ENCODE measurements around the gene ANXA5.

Gene ANXA5

DNA sequence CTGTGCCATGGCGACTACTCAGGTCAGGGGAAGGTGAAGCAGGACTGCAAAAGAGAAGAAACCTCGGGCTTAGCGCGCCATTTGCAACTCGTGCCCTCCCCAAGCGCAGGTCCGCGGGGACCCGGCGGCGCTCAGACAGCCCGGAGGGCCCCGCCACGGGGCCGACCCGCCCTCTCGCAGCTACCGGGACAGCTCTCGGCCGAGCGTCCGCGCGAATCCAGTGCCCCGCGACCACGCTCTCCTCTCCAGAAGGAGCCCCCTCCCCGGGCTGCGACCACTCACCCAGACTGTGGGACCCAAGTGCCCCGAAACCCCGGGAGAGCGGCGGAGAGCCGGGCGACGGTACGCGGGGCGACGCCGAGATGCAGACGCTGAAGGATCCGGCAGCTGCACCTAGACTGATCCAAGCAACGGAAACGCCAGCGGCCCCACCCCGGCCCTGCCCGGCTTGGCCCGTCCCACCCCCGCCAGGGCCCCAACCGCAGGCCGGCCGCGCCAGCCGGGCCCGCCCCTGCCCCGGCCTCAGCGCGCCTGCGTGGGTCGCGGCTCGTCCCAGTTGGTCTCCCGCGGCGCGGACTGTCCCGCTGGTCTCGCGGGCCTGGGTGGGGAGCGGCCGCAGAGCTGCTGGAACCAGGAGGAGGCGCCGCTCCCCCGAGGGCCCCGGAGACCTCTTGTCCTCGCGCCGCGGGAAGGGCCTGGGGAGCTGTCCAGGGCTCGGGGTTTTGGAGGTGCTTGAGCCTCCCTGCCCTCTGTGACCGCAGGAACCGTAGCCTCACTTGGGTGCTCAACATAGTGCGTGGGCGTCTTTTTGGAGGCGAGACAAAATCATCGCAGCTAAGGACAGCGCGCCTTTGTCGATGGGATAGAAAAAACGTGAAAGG lies at the start of gene ANXA5 (continued):
- TF ChIP-seq ZNF426 (tag by site-specific recombination; IDR thresholded peaks at IDR 0.05) = no peak
- TF ChIP-seq ZNF555 (tag by site-specific recombination; conservative IDR thresholded peaks at IDR 0.05) = no peak
- no peak for TF ChIP-seq ZNF792 (tag by site-specific recombination; IDR thresholded peaks at IDR 0.05)
- no peak for TF ChIP-seq ZNF558 (tag by site-specific recombination; IDR thresholded peaks at IDR 0.05)
- TF ChIP-seq, protein P1, sequence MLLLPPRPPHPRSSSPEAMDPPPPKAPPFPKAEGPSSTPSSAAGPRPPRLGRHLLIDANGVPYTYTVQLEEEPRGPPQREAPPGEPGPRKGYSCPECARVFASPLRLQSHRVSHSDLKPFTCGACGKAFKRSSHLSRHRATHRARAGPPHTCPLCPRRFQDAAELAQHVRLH (tag by site-specific recombination; IDR thresholded peaks at IDR 0.05) = no peak
- TF ChIP-seq ZNF777 (tag by site-specific recombination; IDR thresholded peaks at IDR 0.05; ENCODE audit: borderline replicate concordance) = no peak
- no peak for TF ChIP-seq ZNF701 (tag by site-specific recombination; IDR thresholded peaks at IDR 0.05)
- TF ChIP-seq ZNF791 (tag by site-specific recombination; IDR thresholded peaks at IDR 0.05) = no peak
- TF ChIP-seq ZNF677 (tag by site-specific recombination; IDR thresholded peaks at IDR 0.05) = no peak
- no peak for TF ChIP-seq ZNF140 (tag by site-specific recombination; IDR thresholded peaks at IDR 0.05)
- TF ChIP-seq CTCF (tag by site-specific recombination; IDR thresholded peaks at IDR 0.05) = peak; percentile 49; the same call in 1 of the 2 replicates
- no peak for TF ChIP-seq ZNF37A (tag by site-specific recombination; IDR thresholded peaks at IDR 0.05)
- TF ChIP-seq ZNF518A (tag by site-specific recombination; conservative IDR thresholded peaks at IDR 0.05; ENCODE audit: low read depth) = no peak
- TF ChIP-seq ZNF146 (tag by site-specific recombination; IDR thresholded peaks at IDR 0.05) = no peak
- TF ChIP-seq ZNF280C (tag by site-specific recombination; IDR thresholded peaks at IDR 0.05) = no peak
- TF ChIP-seq ZNF138 (tag by site-specific recombination; IDR thresholded peaks at IDR 0.05; ENCODE audit: borderline replicate concordance) = no peak
- no peak for TF ChIP-seq ZNF514 (tag by site-specific recombination; IDR thresholded peaks at IDR 0.05)
- TF ChIP-seq ZNF335 (tag by site-specific recombination; conservative IDR thresholded peaks at IDR 0.05) = peak; percentile 44
- TF ChIP-seq ZNF521 (tag by site-specific recombination; IDR thresholded peaks at IDR 0.05) = no peak
- TF ChIP-seq, protein P2, sequence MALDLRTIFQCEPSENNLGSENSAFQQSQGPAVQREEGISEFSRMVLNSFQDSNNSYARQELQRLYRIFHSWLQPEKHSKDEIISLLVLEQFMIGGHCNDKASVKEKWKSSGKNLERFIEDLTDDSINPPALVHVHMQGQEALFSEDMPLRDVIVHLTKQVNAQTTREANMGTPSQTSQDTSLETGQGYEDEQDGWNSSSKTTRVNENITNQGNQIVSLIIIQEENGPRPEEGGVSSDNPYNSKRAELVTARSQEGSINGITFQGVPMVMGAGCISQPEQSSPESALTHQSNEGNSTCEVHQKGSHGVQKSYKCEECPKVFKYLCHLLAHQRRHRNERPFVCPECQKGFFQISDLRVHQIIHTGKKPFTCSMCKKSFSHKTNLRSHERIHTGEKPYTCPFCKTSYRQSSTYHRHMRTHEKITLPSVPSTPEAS (tag by site-specific recombination; IDR thresholded peaks at IDR 0.05) = no peak
- peak; percentile 56 for TF ChIP-seq PRDM10 (tag by site-specific recombination; IDR thresholded peaks at IDR 0.05)
- TF ChIP-seq SP3 (tag by site-specific recombination; IDR thresholded peaks at IDR 0.05) = 0 out of 2 replicates have a peak, but pooled peaks have one; percentile 9
- no peak for TF ChIP-seq MZF1 (tag by site-specific recombination; IDR thresholded peaks at IDR 0.05; ENCODE audit: borderline replicate concordance)
- TF ChIP-seq ZSCAN23 (tag by site-specific recombination; IDR thresholded peaks at IDR 0.05) = no peak
- no peak for TF ChIP-seq ZNF48 (tag by site-specific recombination; IDR thresholded peaks at IDR 0.05)

Measured in HEK293 (cell line).